A673 (cell line): Measurements from ENCODE around the gene FAM83F.

Source experiments
- EZH2 ChIP-seq: fragments of 200-600 bp; sonication (generic); IDR thresholded peaks from 2 replicates; pipeline ENCODE4 v1.6.1; 2017; ENCODE audit warnings: borderline replicate concordance, low read depth, mild to moderate bottlenecking, mixed read lengths, antibody characterized with exemption, low read length; ENCODE audit not compliant: poor library complexity, severe bottlenecking
- TF ChIP-seq, protein P1 (sequence below): fragments of 300-800, 200-600 bp; sonication (generic); conservative IDR thresholded peaks from 2 replicates; pipeline ENCODE4 v1.5.1; 2017; ENCODE audit warnings: low read depth, mild to moderate bottlenecking, antibody characterized with exemption, low read length, moderate library complexity, mixed read lengths

DNA sequence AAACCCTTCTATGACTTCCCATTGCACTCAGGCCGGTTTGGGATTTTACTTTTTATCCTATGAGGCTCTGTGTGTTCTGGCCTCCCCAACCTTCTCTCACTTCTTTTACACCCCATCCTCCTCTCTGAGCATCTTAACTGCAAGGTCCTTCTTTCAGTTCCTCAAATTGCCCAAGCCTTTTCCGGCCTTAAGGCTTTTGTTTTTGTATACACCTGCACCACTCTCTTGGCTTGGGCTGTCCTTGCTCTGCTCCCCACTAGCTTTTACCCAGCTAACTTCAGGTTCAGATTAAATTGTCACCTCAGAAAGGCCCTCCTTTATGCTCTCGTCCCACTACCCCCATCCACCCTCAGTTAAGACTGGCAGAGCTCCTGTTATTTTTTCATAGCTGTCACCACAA lies 55.5 kb downstream of the FAM83F start:
- TF ChIP-seq, protein P1, sequence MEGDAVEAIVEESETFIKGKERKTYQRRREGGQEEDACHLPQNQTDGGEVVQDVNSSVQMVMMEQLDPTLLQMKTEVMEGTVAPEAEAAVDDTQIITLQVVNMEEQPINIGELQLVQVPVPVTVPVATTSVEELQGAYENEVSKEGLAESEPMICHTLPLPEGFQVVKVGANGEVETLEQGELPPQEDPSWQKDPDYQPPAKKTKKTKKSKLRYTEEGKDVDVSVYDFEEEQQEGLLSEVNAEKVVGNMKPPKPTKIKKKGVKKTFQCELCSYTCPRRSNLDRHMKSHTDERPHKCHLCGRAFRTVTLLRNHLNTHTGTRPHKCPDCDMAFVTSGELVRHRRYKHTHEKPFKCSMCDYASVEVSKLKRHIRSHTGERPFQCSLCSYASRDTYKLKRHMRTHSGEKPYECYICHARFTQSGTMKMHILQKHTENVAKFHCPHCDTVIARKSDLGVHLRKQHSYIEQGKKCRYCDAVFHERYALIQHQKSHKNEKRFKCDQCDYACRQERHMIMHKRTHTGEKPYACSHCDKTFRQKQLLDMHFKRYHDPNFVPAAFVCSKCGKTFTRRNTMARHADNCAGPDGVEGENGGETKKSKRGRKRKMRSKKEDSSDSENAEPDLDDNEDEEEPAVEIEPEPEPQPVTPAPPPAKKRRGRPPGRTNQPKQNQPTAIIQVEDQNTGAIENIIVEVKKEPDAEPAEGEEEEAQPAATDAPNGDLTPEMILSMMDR, result no peak
- no peak for TF ChIP-seq EZH2
